GM21390 (cell line): ENCODE measurements around the gene CPTP.

Source experiments
- ATAC-seq: cut with Tn5 transposase; IDR thresholded peaks from one replicate; pipeline ENCODE4 v1.9.1; 2021; ENCODE audit not compliant: unreplicated experiment

Gene CPTP

GRCh38 chr1:1291548-1292441, 32.8 kb upstream of the CPTP start:
- no peak for ATAC-seq

- ATAC-seq = no peak
These were observed 32.2 kb upstream of the CPTP start for GRCh38 chr1:1292442-1292779.

GRCh38 chr1:1292851-1293250, 31.8 kb upstream of the CPTP start:
- ATAC-seq = no peak

GRCh38 chr1:1293263-1294249, 31.0 kb upstream of the CPTP start:
- ATAC-seq = no peak

GRCh38 chr1:1294250-1294890, 30.2 kb upstream of the CPTP start:
- no peak for ATAC-seq

GRCh38 chr1:1295154-1295923, 29.3 kb upstream of the CPTP start:
- no peak for ATAC-seq

- ATAC-seq = no peak
These were observed 28.2 kb upstream of the CPTP start for GRCh38 chr1:1296070-1297061.

GRCh38 chr1:1297802-1298424, 26.7 kb upstream of the CPTP start:
- ATAC-seq = no peak

GRCh38 chr1:1298861-1299685, 25.5 kb upstream of the CPTP start:
- ATAC-seq = no peak

GRCh38 chr1:1299686-1300351, 24.8 kb upstream of the CPTP start:
- ATAC-seq = no peak

- no peak for ATAC-seq
These were observed 24.3 kb upstream of the CPTP start for GRCh38 chr1:1300352-1300739.

- no peak for ATAC-seq
These were observed 22.6 kb upstream of the CPTP start for GRCh38 chr1:1302006-1302430.

GRCh38 chr1:1302951-1303509, 21.6 kb upstream of the CPTP start:
- no peak for ATAC-seq

- ATAC-seq = no peak
These were observed 20.9 kb upstream of the CPTP start for GRCh38 chr1:1303736-1304135.

- ATAC-seq = no peak
These were observed 20.0 kb upstream of the CPTP start for GRCh38 chr1:1304331-1305299.
